Kidney (tissue), 14 donors: Measurements from ENCODE around the gene MICAL2. TPM values are rescaled to one million over a fixed set of nuclear protein-coding genes. Genes with fewer than 3 reads are reported as not detected.

Experiments
- DNase-seq, 5 donors: peaks; one replicate each; pipeline ENCODE4 v3.0.0-alpha.2; 2013 to 2020
- FAIRE-seq: peaks from 2 replicates; lab custom pipeline; 2012; peaks lifted over from hg19 to GRCh38; lab: Jason Lieb, UNC
- H3K27ac ChIP-seq, 2 donors: one replicate each; pipeline ENCODE4 v1.7.0; 2013; ENCODE audit warnings: low read depth in 2 of 2, low read length in 2 of 2, inconsistent platforms in 1 of 2
- H3K27me3 ChIP-seq: one replicate; pipeline ENCODE4 v1.7.1; 2013; ENCODE audit warnings: low read length, inconsistent platforms; ENCODE audit not compliant: control insufficient read depth, insufficient read depth
- H3K36me3 ChIP-seq, 3 donors: one replicate each; pipeline versions ENCODE4 v1.7.0 to v1.7.1; 2013; ENCODE audit warnings: low read length in 3 of 3, control low read depth in 1 of 3, inconsistent platforms in 1 of 3; ENCODE audit not compliant: insufficient read depth in 3 of 3, control insufficient read depth in 2 of 3
- H3K4me1 ChIP-seq, 3 donors: one replicate each; pipeline versions ENCODE4 v1.7.0 to v1.7.1; 2013; ENCODE audit warnings: low read length in 3 of 3, inconsistent platforms in 1 of 3, low read depth in 1 of 3; ENCODE audit not compliant: control insufficient read depth in 2 of 3, insufficient read depth in 2 of 3
- H3K4me3 ChIP-seq, 3 donors: one replicate each; pipeline versions ENCODE4 v1.7.0 to v1.8.1; 2013; ENCODE audit warnings: low read length in 3 of 3, control low read depth in 1 of 3, inconsistent platforms in 1 of 3
- H3K9ac ChIP-seq, 3 donors: one replicate each; pipeline versions ENCODE4 v1.7.0 to v1.7.1; 2013; ENCODE audit warnings: low read length in 3 of 3, control low read depth in 1 of 3, inconsistent platforms in 1 of 3
- H3K9me3 ChIP-seq, 3 donors: one replicate each; pipeline versions ENCODE4 v1.7.0 to v1.7.1; 2013; ENCODE audit warnings: low read length in 3 of 3, control low read depth in 1 of 3, inconsistent platforms in 1 of 3; ENCODE audit not compliant: control insufficient read depth in 2 of 3, insufficient read depth in 1 of 3
- intact Hi-C: fragments of 100-400 bp; cut with DNase I; formaldehyde crosslinking; loops from one replicate; pipeline ENCODE4 v1.11.1; 2022
- polyA plus RNA-seq: library from polyadenylated mRNA; stranded (reverse); fragments of 350-450 nt; fragmentation: Illumina TruSeq; extraction: RNeasy Lipid Tissue Mini Kit (QIAGEN cat#74804); gene quantifications from one replicate; pipeline ENCODE4 v1.2.3, GENCODE V29; 2014; ENCODE audit warnings: low read depth, low replicate concordance; ENCODE audit not compliant: insufficient read depth
- total RNA-seq: library from RNA; stranded (reverse); fragmentation: NEBNext Ultra II Directional; extraction: Animal tissue kit (Norgen Biotek cat#: 25700); gene quantifications from one replicate; pipeline ENCODE4 v1.2.1, GENCODE V29; 2021
- TF ChIP-seq, protein P1 (sequence below): IDR thresholded peaks from 3 replicates; pipeline ENCODE4 v1.5.1; 2012; ENCODE audit warnings: mild to moderate bottlenecking, moderate library complexity, borderline replicate concordance; ENCODE audit not compliant: insufficient read depth; ENCODE audit errors: extremely low read depth
- donor health status: control.
- donor health status: control.
- donor health status: control.
- donor health status: control.
- donor health status: control.
- donor health status: DM: yes; HTN: yes; CAD: no.
- donor health status: Normal renal cell carcinoma (clear cell type).

MICAL2 gene
- total and polyA plus RNA-seq, 2 donors from 2014 or later = 7.8 to 64.5 TPM

- no peak for FAIRE-seq
- Histone ChIP-seq H3K9me3 (no peaks in the 10 kb centered on the region), H3K36me3 (no peaks in the 10 kb centered on the region), H3K27ac (no peak overlapping the region), H3K4me3 (no peak overlapping the region), H3K27me3 (no peaks in the 10 kb centered on the region), H3K9ac (no peak overlapping the region), H3K4me1 (peaks cover 0 to 7% (median 0%) of the 10 kb centered on the region in 3 donors)
- TF ChIP-seq, protein P1, sequence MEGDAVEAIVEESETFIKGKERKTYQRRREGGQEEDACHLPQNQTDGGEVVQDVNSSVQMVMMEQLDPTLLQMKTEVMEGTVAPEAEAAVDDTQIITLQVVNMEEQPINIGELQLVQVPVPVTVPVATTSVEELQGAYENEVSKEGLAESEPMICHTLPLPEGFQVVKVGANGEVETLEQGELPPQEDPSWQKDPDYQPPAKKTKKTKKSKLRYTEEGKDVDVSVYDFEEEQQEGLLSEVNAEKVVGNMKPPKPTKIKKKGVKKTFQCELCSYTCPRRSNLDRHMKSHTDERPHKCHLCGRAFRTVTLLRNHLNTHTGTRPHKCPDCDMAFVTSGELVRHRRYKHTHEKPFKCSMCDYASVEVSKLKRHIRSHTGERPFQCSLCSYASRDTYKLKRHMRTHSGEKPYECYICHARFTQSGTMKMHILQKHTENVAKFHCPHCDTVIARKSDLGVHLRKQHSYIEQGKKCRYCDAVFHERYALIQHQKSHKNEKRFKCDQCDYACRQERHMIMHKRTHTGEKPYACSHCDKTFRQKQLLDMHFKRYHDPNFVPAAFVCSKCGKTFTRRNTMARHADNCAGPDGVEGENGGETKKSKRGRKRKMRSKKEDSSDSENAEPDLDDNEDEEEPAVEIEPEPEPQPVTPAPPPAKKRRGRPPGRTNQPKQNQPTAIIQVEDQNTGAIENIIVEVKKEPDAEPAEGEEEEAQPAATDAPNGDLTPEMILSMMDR = no peak
- peak; percentile 66 to 91 (median 84) for DNase-seq
- intact Hi-C loops = no loop called here
Measured at GRCh38 chr11:12066799-12067508, 43.4 kb upstream of the MICAL2 start.

- no peaks in the 10 kb centered on the region for H3K36me3 ChIP-seq
- H3K9ac ChIP-seq = no peak overlapping the region
- DNase-seq (peak in 1 of 5 donors; percentile 3), FAIRE-seq (no peak)
- H3K27ac ChIP-seq = no peak overlapping the region
- intact Hi-C loops = no loop called here
- no peak overlapping the region for H3K4me3 ChIP-seq
- no peaks in the 10 kb centered on the region for H3K9me3 ChIP-seq
- peaks cover 0 to 7% (median 0%) of the 10 kb centered on the region in 3 donors for H3K4me1 ChIP-seq
- TF ChIP-seq, protein P1 = no peak
- H3K27me3 ChIP-seq = no peaks in the 10 kb centered on the region
Measured at GRCh38 chr11:12067796-12068357, 42.5 kb upstream of the MICAL2 start.

DNA sequence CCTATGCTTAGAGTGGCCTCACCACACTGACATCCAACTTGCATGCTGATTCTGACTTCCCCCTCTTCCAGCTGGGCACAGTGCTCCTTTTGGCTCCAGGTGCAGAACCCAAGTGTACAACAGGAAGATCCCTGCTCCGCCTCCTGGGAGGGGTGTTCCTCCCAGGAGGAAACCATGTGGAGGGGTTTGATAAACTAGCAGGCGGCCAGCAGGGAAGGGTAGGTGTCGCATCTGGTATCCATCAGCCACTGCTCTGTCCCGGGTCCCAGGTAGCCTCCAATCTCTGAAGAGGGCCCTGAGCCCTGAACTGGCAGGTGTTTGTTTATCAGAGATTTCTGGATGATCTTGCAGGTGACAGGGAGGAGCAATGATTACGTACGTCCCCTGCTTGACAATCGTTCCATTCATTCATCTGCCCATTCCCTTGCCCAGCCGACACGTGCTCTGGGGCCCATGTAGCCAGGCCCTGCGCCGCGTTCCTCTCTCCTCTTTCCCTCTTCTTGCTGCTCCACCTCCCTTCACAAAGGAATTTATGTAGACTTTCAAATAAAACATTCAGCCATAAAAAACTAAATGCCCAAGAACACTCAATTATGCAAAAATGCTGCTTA, 41.2 kb upstream of the MICAL2 start:
- Histone ChIP-seq H3K9ac (no peak overlapping the region), H3K27ac (no peak overlapping the region), H3K36me3 (no peaks in the 10 kb centered on the region), H3K27me3 (no peaks in the 10 kb centered on the region), H3K4me1 (peaks cover 0 to 7% (median 0%) of the 10 kb centered on the region in 3 donors), H3K9me3 (no peaks in the 10 kb centered on the region), H3K4me3 (no peak overlapping the region)
- intact Hi-C loops = no loop called here
- TF ChIP-seq, protein P1 = no peak
- FAIRE-seq (no peak), DNase-seq (peak in 1 of 5 donors; percentile 29)
